ENCODE results near the gene ZNF557. TPM values are rescaled to one million over a fixed set of nuclear protein-coding genes. Genes with fewer than 3 reads are reported as not detected.

ZNF557 gene
- total and polyA plus RNA-seq, 10 donors, result 1.1 to 20.8 (median 13.6) TPM

- intact Hi-C loops (cut with DNase I; ENCODE audit: low total_unique reads), result no loop called here
- Histone ChIP-seq H3K27ac (peak overlapping the region; percentile 91 to 97 (median 95)), H3K4me1 (peaks cover 4 to 30% (median 20%) of the 10 kb centered on the region in 6 donors), H3K4me3 (peak overlapping the region; percentile 46 to 70 (median 58)), H3K27me3 (replicated peaks in 1 of 7) (no peaks in the 10 kb centered on the region), H3K9me3 (peaks cover 7 to 39% (median 35%) of the 10 kb centered on the region in 8 donors), H3K36me3 (peaks cover 0 to 5% (median 0%) of the 10 kb centered on the region in 6 donors)
- no peak for DNase-seq
- no peak for TF ChIP-seq POLR2AphosphoS5 (IDR thresholded peaks at IDR 0.05)
- TF ChIP-seq POLR2A (IDR thresholded peaks at IDR 0.05), result no peak
- TF ChIP-seq, protein P1, sequence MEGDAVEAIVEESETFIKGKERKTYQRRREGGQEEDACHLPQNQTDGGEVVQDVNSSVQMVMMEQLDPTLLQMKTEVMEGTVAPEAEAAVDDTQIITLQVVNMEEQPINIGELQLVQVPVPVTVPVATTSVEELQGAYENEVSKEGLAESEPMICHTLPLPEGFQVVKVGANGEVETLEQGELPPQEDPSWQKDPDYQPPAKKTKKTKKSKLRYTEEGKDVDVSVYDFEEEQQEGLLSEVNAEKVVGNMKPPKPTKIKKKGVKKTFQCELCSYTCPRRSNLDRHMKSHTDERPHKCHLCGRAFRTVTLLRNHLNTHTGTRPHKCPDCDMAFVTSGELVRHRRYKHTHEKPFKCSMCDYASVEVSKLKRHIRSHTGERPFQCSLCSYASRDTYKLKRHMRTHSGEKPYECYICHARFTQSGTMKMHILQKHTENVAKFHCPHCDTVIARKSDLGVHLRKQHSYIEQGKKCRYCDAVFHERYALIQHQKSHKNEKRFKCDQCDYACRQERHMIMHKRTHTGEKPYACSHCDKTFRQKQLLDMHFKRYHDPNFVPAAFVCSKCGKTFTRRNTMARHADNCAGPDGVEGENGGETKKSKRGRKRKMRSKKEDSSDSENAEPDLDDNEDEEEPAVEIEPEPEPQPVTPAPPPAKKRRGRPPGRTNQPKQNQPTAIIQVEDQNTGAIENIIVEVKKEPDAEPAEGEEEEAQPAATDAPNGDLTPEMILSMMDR (IDR thresholded peaks at IDR 0.05 in 8 of 11, conservative IDR thresholded peaks at IDR 0.05 in 3 of 11), result no peak
- 9 to 14% (median 12%) methylated on average over 9 of the region's 9 CpGs for WGBS, 5 donors
Measured at GRCh38 chr19:7099597-7099921, 30.1 kb downstream of the ZNF557 start.

GRCh38 chr19:7101498-7102253 is 32.2 kb downstream of the ZNF557 start:
- H3K9me3 ChIP-seq, result peaks cover 0 to 18% (median 14%) of the 10 kb centered on the region in 8 donors
- no peak overlapping the region for H3K4me3 ChIP-seq
- no peaks in the 10 kb centered on the region for H3K36me3 ChIP-seq
- intact Hi-C loops (cut with DNase I; ENCODE audit: low total_unique reads), result loop anchor here (5.0 to 10.0 kb wide), 2 partner anchors 236 to 703 kb away; no protein-coding TSS in a partner anchor
- 69 to 77% (median 70%) methylated on average over 19 of the region's 19 CpGs for WGBS, 5 donors
- H3K27ac ChIP-seq, result no peak overlapping the region
- DNase-seq, result no peak
- no peak for TF ChIP-seq POLR2A (IDR thresholded peaks at IDR 0.05)
- TF ChIP-seq POLR2AphosphoS5 (IDR thresholded peaks at IDR 0.05), result no peak
- TF ChIP-seq, protein P1 (IDR thresholded peaks at IDR 0.05 in 8 of 11, conservative IDR thresholded peaks at IDR 0.05 in 3 of 11), result no peak
- H3K4me1 ChIP-seq, result peaks cover 4 to 30% (median 20%) of the 10 kb centered on the region in 6 donors
- no peaks in the 10 kb centered on the region for H3K27me3 ChIP-seq (replicated peaks in 1 of 7)

DNA sequence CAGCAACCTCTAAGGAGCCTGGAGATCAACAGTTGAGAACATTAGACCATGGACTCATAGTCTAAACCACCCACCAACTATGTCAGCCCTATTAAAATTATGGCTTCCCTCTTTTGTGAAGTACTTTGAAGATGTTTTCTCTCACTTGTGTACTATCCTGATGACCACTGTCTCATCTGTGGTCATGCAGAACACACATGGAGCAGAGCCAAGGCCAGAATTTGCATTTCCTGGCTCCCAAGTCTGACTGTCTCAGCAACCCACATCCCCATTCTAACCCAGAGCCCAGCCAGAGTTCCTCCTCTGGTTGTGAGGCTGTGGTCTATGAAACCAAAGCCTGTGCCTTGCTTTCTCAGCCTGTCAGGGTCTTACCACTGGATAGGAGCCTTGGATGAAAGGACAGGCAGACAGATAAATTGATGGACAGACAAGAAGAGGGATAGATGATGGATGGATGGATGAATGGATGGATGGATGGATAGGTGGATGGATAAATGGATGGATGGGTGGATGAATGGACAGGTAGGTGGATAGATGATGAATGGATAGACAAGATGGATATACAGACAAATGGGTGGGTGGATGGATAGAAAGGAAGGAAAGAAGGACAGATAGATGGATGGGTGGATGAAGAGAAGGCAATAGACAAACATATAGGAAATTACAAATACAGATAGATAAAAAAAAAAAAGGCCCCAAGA is 35.4 kb downstream of the ZNF557 start:
- peaks cover under 1 to 17% (median 9%) of the 10 kb centered on the region in 6 donors for H3K4me1 ChIP-seq
- intact Hi-C loops (cut with DNase I; ENCODE audit: low total_unique reads), result loop anchor here (5.0 to 10.0 kb wide), 2 partner anchors 232 to 700 kb away; no protein-coding TSS in a partner anchor

More for the DNA sequence above, 35.4 kb downstream of the ZNF557 start:
- H3K4me3 ChIP-seq, result no peak overlapping the region
- H3K9me3 ChIP-seq, result no peaks in the 10 kb centered on the region
- no peaks in the 10 kb centered on the region for H3K27me3 ChIP-seq (replicated peaks in 1 of 7)
- DNase-seq, result no peak
- no peak overlapping the region for H3K27ac ChIP-seq
- no peak for TF ChIP-seq POLR2A (IDR thresholded peaks at IDR 0.05)
- peak in 1 of 3 donors; percentile 14 for TF ChIP-seq POLR2AphosphoS5 (IDR thresholded peaks at IDR 0.05)
- TF ChIP-seq, protein P1 (IDR thresholded peaks at IDR 0.05 in 8 of 11, conservative IDR thresholded peaks at IDR 0.05 in 3 of 11), result no peak
- no peaks in the 10 kb centered on the region for H3K36me3 ChIP-seq
